HG02610 (cell line): ENCODE data around the gene TDRD3.
"Not testable (repeated sequence)": the region's sequence is repeated elsewhere in the genome, so short reads cannot be mapped to it uniquely, and the experiment has no call there.

Experiments
- ATAC-seq: cut with Tn5 transposase; IDR thresholded peaks from one replicate; pipeline ENCODE4 v1.9.1; 2021; ENCODE audit warnings: mild to moderate bottlenecking, moderate library complexity; ENCODE audit not compliant: unreplicated experiment

Gene TDRD3

GRCh38 chr13:60396783-60397703 lies at the start of gene TDRD3:
TDRD3 (plus strand) TSS chr13:60397220; CDS start chr13:60397365, 145 bp downstream.
- peak; percentile 54 for ATAC-seq

GRCh38 chr13:60347690-60348089 lies 49.3 kb upstream of the TDRD3 start:
- no peak for ATAC-seq

- no peak for ATAC-seq
These were observed 48.9 kb upstream of the TDRD3 start for GRCh38 chr13:60348097-60348496.

- no peak for ATAC-seq
These were observed 45.7 kb upstream of the TDRD3 start for GRCh38 chr13:60351326-60351725.

GRCh38 chr13:60351855-60352615 lies 45.0 kb upstream of the TDRD3 start:
- no peak for ATAC-seq

- no peak for ATAC-seq
These were observed 44.4 kb upstream of the TDRD3 start for GRCh38 chr13:60352644-60353043.

GRCh38 chr13:60355056-60355455 lies 42.0 kb upstream of the TDRD3 start:
- no peak for ATAC-seq

GRCh38 chr13:60356970-60357369 lies 40.0 kb upstream of the TDRD3 start:
- no peak for ATAC-seq

GRCh38 chr13:60358453-60358852 lies 38.6 kb upstream of the TDRD3 start:
- ATAC-seq = no peak

GRCh38 chr13:60363288-60363687 lies 33.7 kb upstream of the TDRD3 start:
- no peak for ATAC-seq

- ATAC-seq = no peak
These were observed 27.8 kb upstream of the TDRD3 start for GRCh38 chr13:60369242-60369641.

GRCh38 chr13:60370343-60370742 lies 26.7 kb upstream of the TDRD3 start:
- ATAC-seq = no peak

- ATAC-seq = no peak
These were observed 24.9 kb upstream of the TDRD3 start for GRCh38 chr13:60372141-60372540.

- not testable (repeated sequence) for ATAC-seq
These were observed 17.7 kb upstream of the TDRD3 start for GRCh38 chr13:60379282-60379681.

GRCh38 chr13:60379837-60380565 lies 17.0 kb upstream of the TDRD3 start:
- ATAC-seq = no peak

- ATAC-seq = no peak
These were observed 12.1 kb upstream of the TDRD3 start for GRCh38 chr13:60384911-60385310.

- ATAC-seq = no peak
These were observed 10.8 kb upstream of the TDRD3 start for GRCh38 chr13:60386250-60386649.

- ATAC-seq = no peak
These were observed 4.9 kb upstream of the TDRD3 start for GRCh38 chr13:60392131-60392530.

- peak; percentile 79 for ATAC-seq
These were observed 843 bp upstream of the TDRD3 start for GRCh38 chr13:60395971-60396782.

GRCh38 chr13:60397704-60398378 lies 821 bp downstream of the TDRD3 start:
- ATAC-seq = peak; percentile 28
